ENCODE results near the gene GHR.

The GHR gene

GRCh38 chr5:42643360-42643759 lies 220.1 kb downstream of the GHR start:
- TF ChIP-seq BACH2 (CRISPR knock-in tag; IDR thresholded peaks at IDR 0.05; ENCODE audit: borderline replicate concordance) = no peak
- no peak for TF ChIP-seq RARB (CRISPR knock-in tag; IDR thresholded peaks at IDR 0.05)
- no peak for TF ChIP-seq CSDC2 (CRISPR knock-in tag; IDR thresholded peaks at IDR 0.05)
- TF ChIP-seq GLIS3 (CRISPR knock-in tag; IDR thresholded peaks at IDR 0.05) = no peak
- TF ChIP-seq ZFP30 (CRISPR knock-in tag; IDR thresholded peaks at IDR 0.05) = no peak
- TF ChIP-seq, protein P1, sequence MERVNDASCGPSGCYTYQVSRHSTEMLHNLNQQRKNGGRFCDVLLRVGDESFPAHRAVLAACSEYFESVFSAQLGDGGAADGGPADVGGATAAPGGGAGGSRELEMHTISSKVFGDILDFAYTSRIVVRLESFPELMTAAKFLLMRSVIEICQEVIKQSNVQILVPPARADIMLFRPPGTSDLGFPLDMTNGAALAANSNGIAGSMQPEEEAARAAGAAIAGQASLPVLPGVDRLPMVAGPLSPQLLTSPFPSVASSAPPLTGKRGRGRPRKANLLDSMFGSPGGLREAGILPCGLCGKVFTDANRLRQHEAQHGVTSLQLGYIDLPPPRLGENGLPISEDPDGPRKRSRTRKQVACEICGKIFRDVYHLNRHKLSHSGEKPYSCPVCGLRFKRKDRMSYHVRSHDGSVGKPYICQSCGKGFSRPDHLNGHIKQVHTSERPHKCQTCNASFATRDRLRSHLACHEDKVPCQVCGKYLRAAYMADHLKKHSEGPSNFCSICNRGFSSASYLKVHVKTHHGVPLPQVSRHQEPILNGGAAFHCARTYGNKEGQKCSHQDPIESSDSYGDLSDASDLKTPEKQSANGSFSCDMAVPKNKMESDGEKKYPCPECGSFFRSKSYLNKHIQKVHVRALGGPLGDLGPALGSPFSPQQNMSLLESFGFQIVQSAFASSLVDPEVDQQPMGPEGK (CRISPR knock-in tag; IDR thresholded peaks at IDR 0.05; ENCODE audit: borderline replicate concordance) = no peak
- no peak for TF ChIP-seq OSR1 (CRISPR knock-in tag; IDR thresholded peaks at IDR 0.05)
- TF ChIP-seq, protein P2, sequence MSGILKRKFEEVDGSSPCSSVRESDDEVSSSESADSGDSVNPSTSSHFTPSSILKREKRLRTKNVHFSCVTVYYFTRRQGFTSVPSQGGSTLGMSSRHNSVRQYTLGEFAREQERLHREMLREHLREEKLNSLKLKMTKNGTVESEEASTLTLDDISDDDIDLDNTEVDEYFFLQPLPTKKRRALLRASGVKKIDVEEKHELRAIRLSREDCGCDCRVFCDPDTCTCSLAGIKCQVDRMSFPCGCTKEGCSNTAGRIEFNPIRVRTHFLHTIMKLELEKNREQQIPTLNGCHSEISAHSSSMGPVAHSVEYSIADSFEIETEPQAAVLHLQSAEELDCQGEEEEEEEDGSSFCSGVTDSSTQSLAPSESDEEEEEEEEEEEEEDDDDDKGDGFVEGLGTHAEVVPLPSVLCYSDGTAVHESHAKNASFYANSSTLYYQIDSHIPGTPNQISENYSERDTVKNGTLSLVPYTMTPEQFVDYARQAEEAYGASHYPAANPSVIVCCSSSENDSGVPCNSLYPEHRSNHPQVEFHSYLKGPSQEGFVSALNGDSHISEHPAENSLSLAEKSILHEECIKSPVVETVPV (CRISPR knock-in tag; IDR thresholded peaks at IDR 0.05) = no peak
- ATAC-seq = no peak

GRCh38 chr5:42645138-42645537 lies 221.9 kb downstream of the GHR start:
- no peak for TF ChIP-seq ESRRG (CRISPR knock-in tag; IDR thresholded peaks at IDR 0.05)
- TF ChIP-seq ARNTL (CRISPR knock-in tag; IDR thresholded peaks at IDR 0.05; ENCODE audit: borderline replicate concordance, low read depth) = no peak
- TF ChIP-seq, protein P2 (CRISPR knock-in tag; IDR thresholded peaks at IDR 0.05) = no peak
- no peak for TF ChIP-seq ZC3H10 (CRISPR knock-in tag; IDR thresholded peaks at IDR 0.05)
- TF ChIP-seq SNAI2 (CRISPR knock-in tag; IDR thresholded peaks at IDR 0.05) = no peak
- TF ChIP-seq OSR1 (CRISPR knock-in tag; IDR thresholded peaks at IDR 0.05) = no peak
- TF ChIP-seq ZNF565 (CRISPR knock-in tag; conservative IDR thresholded peaks at IDR 0.05; ENCODE audit: low read depth) = no peak
- no peak for TF ChIP-seq TCF4 (CRISPR knock-in tag; IDR thresholded peaks at IDR 0.05; ENCODE audit: borderline replicate concordance)
- no peak for TF ChIP-seq PPARA (CRISPR knock-in tag; IDR thresholded peaks at IDR 0.05; ENCODE audit: borderline replicate concordance)
- TF ChIP-seq RARB (CRISPR knock-in tag; IDR thresholded peaks at IDR 0.05) = no peak
- ATAC-seq = no peak

DNA sequence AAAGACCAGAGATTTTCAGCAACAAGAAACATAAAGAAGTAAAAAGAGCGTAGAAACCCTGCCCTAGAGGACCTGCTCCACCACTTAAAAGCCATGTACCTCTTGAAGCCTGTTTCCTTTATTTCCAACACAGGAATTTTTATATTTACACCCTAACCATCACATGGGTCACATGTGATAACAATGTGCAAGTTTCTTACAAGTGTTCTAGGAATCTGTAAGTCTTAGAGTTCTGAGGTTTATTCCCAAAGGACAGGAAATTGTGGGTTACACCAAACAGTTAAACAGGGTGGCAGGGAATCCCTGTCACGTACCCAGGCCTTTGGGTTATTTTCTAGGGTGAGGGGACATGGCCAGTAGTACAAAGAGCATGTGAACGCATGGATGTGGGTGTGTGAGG lies 224.8 kb downstream of the GHR start:
- no peak for ATAC-seq
- TF ChIP-seq OSR1 (CRISPR knock-in tag; IDR thresholded peaks at IDR 0.05) (no peak), PPARA (CRISPR knock-in tag; IDR thresholded peaks at IDR 0.05; ENCODE audit: borderline replicate concordance) (no peak), ZNF565 (CRISPR knock-in tag; conservative IDR thresholded peaks at IDR 0.05; ENCODE audit: low read depth) (no peak), ISL1 (CRISPR knock-in tag; IDR thresholded peaks at IDR 0.05) (no peak), BACH2 (CRISPR knock-in tag; IDR thresholded peaks at IDR 0.05; ENCODE audit: borderline replicate concordance) (no peak)

- TF ChIP-seq OSR1 (CRISPR knock-in tag; IDR thresholded peaks at IDR 0.05) (no peak), CREB5 (CRISPR knock-in tag; IDR thresholded peaks at IDR 0.05; ENCODE audit: low read depth) (no peak), ZNF8 (CRISPR knock-in tag; IDR thresholded peaks at IDR 0.05) (no peak), ARNTL (CRISPR knock-in tag; IDR thresholded peaks at IDR 0.05; ENCODE audit: borderline replicate concordance, low read depth) (no peak), ZNF70 (CRISPR knock-in tag; IDR thresholded peaks at IDR 0.05) (no peak), ZC3H10 (CRISPR knock-in tag; IDR thresholded peaks at IDR 0.05) (no peak), ESRRG (CRISPR knock-in tag; IDR thresholded peaks at IDR 0.05) (no peak), RARB (CRISPR knock-in tag; IDR thresholded peaks at IDR 0.05) (no peak)
These were observed 225.7 kb downstream of the GHR start for GRCh38 chr5:42648915-42649314.

DNA sequence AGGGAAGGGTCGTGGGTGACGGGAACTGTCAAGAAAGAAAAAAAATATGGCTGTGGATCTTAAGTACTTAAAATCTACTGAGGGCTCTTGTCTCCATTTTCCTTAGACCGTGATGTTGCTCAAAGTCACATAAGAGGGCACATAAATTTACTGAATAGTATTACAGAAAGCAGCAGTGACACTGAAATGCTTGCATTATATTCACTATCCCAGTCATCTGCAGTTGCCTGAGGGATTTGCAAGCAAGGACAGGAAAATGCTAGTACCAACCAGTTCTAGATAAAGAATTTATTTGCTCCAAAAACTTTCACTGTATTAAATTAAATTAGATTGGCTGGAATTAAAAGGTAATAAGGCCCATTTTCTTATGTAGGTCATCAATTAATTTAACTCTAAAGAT lies 226.8 kb downstream of the GHR start:
- no peak for ATAC-seq
- TF ChIP-seq ISL1 (CRISPR knock-in tag; IDR thresholded peaks at IDR 0.05) (no peak), SNAI2 (CRISPR knock-in tag; IDR thresholded peaks at IDR 0.05) (no peak), TCF4 (CRISPR knock-in tag; IDR thresholded peaks at IDR 0.05; ENCODE audit: borderline replicate concordance) (no peak), PPARA (CRISPR knock-in tag; IDR thresholded peaks at IDR 0.05; ENCODE audit: borderline replicate concordance) (no peak), BACH2 (CRISPR knock-in tag; IDR thresholded peaks at IDR 0.05; ENCODE audit: borderline replicate concordance) (no peak), ZNF70 (CRISPR knock-in tag; IDR thresholded peaks at IDR 0.05) (no peak), ZFP30 (CRISPR knock-in tag; IDR thresholded peaks at IDR 0.05) (no peak)
- TF ChIP-seq, protein P2 (CRISPR knock-in tag; IDR thresholded peaks at IDR 0.05) = no peak
- TF ChIP-seq, protein P1 (CRISPR knock-in tag; IDR thresholded peaks at IDR 0.05; ENCODE audit: borderline replicate concordance) = no peak

More at GRCh38 chr5:42648915-42649314, 225.7 kb downstream of the GHR start:
- ATAC-seq = no peak
